ENCODE data around the gene ZBTB40. TPM values are rescaled to one million over a fixed set of nuclear protein-coding genes. Genes with fewer than 3 reads are reported as not detected.

The ZBTB40 gene
- total RNA-seq, 2 experiments from 2014 or later: 14.0 to 14.3 TPM

DNA sequence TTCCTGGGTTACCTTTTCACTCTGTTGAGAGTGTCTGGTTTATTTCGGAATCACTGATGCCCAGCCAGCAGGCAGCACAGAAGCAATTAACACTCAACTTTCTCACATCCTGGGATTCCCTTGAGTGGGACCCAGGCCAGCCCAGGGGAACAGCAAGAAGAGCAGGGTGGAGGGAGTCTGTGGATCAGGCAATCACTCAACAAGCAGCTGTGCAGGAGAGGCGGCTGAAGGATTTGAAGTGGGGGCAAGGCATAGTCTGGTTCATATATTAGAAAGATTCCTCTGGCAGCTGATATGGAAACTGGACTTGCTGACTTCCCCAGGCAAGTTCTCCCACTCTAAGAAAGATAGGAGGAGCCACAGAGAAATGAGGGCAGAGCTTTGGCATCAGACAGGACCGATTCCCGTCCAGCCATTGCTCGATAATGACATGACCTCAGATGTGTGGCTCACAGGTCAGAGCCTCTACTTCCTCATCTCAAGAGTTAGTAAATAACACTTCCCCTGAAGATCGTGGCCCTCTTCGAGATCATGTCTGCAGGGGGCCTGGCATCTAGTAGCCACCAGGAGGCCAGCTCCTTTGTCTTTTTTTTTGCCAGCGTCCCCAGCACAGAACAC, 124.0 kb downstream of the ZBTB40 start:
- ChIA-PET CTCF (no interaction called here), POLR2A (no interaction called here)
- TF ChIP-seq, protein P1, sequence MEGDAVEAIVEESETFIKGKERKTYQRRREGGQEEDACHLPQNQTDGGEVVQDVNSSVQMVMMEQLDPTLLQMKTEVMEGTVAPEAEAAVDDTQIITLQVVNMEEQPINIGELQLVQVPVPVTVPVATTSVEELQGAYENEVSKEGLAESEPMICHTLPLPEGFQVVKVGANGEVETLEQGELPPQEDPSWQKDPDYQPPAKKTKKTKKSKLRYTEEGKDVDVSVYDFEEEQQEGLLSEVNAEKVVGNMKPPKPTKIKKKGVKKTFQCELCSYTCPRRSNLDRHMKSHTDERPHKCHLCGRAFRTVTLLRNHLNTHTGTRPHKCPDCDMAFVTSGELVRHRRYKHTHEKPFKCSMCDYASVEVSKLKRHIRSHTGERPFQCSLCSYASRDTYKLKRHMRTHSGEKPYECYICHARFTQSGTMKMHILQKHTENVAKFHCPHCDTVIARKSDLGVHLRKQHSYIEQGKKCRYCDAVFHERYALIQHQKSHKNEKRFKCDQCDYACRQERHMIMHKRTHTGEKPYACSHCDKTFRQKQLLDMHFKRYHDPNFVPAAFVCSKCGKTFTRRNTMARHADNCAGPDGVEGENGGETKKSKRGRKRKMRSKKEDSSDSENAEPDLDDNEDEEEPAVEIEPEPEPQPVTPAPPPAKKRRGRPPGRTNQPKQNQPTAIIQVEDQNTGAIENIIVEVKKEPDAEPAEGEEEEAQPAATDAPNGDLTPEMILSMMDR (IDR thresholded peaks at IDR 0.05): no peak
- Mint-ChIP-seq H3K4me3 (no peak overlapping the region), H3K4me1 (ENCODE audit: low read depth) (no peaks in the 10 kb centered on the region), H3K27ac (no peak overlapping the region), H3K27me3 (peaks cover 4% of the 10 kb centered on the region), H3K9me3 (peaks cover 19% of the 10 kb centered on the region), H3K36me3 (ENCODE audit: low read depth) (no peaks in the 10 kb centered on the region)
- DNase-seq (no peak), ATAC-seq (no peak)
- intact Hi-C loops (cut with micrococcal nuclease): no loop called here

GRCh38 chr1:22576150-22576544, 124.5 kb downstream of the ZBTB40 start:
- peaks cover 4% of the 10 kb centered on the region for H3K27me3 Mint-ChIP-seq
- H3K36me3 Mint-ChIP-seq (ENCODE audit: low read depth): no peaks in the 10 kb centered on the region
- TF ChIP-seq, protein P1 (IDR thresholded peaks at IDR 0.05): no peak
- H3K9me3 Mint-ChIP-seq: peaks cover 19% of the 10 kb centered on the region
- ChIA-PET POLR2A (no interaction called here), CTCF (no interaction called here)
- DNase-seq: no peak
- H3K4me1 Mint-ChIP-seq (ENCODE audit: low read depth): no peaks in the 10 kb centered on the region
- ATAC-seq: no peak
- H3K4me3 Mint-ChIP-seq: no peak overlapping the region
- no peak overlapping the region for H3K27ac Mint-ChIP-seq
- intact Hi-C loops (cut with micrococcal nuclease): no loop called here

- Mint-ChIP-seq H3K9me3 (peaks cover 19% of the 10 kb centered on the region), H3K36me3 (ENCODE audit: low read depth) (no peaks in the 10 kb centered on the region), H3K27me3 (peaks cover 4% of the 10 kb centered on the region), H3K27ac (no peak overlapping the region), H3K4me3 (no peak overlapping the region), H3K4me1 (ENCODE audit: low read depth) (no peaks in the 10 kb centered on the region)
- intact Hi-C loops (cut with micrococcal nuclease): no loop called here
- ATAC-seq: no peak
- no peak for DNase-seq
- ChIA-PET CTCF (no interaction called here), POLR2A (no interaction called here)
- TF ChIP-seq, protein P1 (IDR thresholded peaks at IDR 0.05): no peak
These were observed 125.0 kb downstream of the ZBTB40 start for GRCh38 chr1:22576617-22577016.

- no peaks in the 10 kb centered on the region for H3K27me3 Mint-ChIP-seq
- H3K36me3 Mint-ChIP-seq (ENCODE audit: low read depth): no peaks in the 10 kb centered on the region
- H3K27ac Mint-ChIP-seq: no peak overlapping the region
- DNase-seq (no peak), ATAC-seq (no peak)
- H3K4me1 Mint-ChIP-seq (ENCODE audit: low read depth): no peaks in the 10 kb centered on the region
- no peak overlapping the region for H3K4me3 Mint-ChIP-seq
- intact Hi-C loops (cut with micrococcal nuclease): no loop called here
- peaks cover 19% of the 10 kb centered on the region for H3K9me3 Mint-ChIP-seq
- CTCF ChIA-PET: no interaction called here
- POLR2A ChIA-PET: no interaction called here
- TF ChIP-seq, protein P1 (IDR thresholded peaks at IDR 0.05): no peak
These were observed 127.2 kb downstream of the ZBTB40 start for GRCh38 chr1:22578732-22579361.

GRCh38 chr1:22579541-22580155, 128.0 kb downstream of the ZBTB40 start:
- POLR2A ChIA-PET: no interaction called here
- Mint-ChIP-seq H3K4me3 (no peak overlapping the region), H3K36me3 (ENCODE audit: low read depth) (no peaks in the 10 kb centered on the region), H3K4me1 (ENCODE audit: low read depth) (no peaks in the 10 kb centered on the region), H3K27ac (no peak overlapping the region), H3K9me3 (peaks cover 19% of the 10 kb centered on the region), H3K27me3 (no peaks in the 10 kb centered on the region)
- ATAC-seq (no peak), DNase-seq (no peak)
- intact Hi-C loops (cut with micrococcal nuclease): no loop called here
- CTCF ChIA-PET: no interaction called here
- TF ChIP-seq, protein P1 (IDR thresholded peaks at IDR 0.05): no peak
